Measurements from ENCODE around the gene LMBR1.

DNA sequence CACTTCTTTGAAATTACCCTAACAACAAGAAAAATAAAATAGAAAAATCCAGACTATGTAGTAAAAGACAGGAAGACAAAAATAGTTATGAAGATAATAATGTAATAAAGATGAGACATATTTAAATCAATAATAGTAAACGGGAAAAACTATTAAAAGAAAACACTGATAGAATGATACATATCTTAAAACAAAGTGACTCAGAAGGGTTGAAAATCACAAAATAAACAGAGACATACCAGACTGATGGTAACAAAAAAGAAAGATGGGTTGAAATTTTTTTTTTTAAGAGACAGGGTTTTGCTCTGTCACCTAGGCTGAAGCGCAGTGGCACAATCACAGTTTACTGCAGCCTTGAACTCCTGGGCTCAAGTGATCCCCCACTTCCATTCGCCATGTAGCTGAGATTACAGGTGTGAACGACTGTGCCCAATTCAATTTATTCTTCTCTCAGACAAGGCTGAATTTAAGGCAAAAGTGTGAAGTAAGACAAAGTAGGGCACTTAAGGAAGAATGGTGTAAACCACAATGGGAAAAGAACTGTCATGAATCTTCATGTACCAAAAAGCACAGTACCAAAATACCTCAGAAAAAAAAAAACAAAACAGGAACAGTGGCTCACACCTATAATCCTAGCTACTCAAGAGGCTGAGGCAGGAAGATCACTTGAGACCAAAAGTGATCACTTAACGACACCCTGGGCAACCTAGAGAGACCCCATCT, 47.4 kb downstream of the LMBR1 start:
- TF ChIP-seq, protein P1, sequence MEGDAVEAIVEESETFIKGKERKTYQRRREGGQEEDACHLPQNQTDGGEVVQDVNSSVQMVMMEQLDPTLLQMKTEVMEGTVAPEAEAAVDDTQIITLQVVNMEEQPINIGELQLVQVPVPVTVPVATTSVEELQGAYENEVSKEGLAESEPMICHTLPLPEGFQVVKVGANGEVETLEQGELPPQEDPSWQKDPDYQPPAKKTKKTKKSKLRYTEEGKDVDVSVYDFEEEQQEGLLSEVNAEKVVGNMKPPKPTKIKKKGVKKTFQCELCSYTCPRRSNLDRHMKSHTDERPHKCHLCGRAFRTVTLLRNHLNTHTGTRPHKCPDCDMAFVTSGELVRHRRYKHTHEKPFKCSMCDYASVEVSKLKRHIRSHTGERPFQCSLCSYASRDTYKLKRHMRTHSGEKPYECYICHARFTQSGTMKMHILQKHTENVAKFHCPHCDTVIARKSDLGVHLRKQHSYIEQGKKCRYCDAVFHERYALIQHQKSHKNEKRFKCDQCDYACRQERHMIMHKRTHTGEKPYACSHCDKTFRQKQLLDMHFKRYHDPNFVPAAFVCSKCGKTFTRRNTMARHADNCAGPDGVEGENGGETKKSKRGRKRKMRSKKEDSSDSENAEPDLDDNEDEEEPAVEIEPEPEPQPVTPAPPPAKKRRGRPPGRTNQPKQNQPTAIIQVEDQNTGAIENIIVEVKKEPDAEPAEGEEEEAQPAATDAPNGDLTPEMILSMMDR (IDR thresholded peaks at IDR 0.05; ENCODE audit: insufficient read depth, low read length, poor library complexity, severe bottlenecking) = no peak
- no peak for TF ChIP-seq EZH2phosphoT487 (conservative IDR thresholded peaks at IDR 0.05; ENCODE audit: low read length)
